ENCODE measurements around the gene CYP2C18.
"Not testable (repeated sequence)": the region's sequence is repeated elsewhere in the genome, so short reads cannot be mapped to it uniquely, and the experiment has no call there.

CYP2C18 gene

DNA sequence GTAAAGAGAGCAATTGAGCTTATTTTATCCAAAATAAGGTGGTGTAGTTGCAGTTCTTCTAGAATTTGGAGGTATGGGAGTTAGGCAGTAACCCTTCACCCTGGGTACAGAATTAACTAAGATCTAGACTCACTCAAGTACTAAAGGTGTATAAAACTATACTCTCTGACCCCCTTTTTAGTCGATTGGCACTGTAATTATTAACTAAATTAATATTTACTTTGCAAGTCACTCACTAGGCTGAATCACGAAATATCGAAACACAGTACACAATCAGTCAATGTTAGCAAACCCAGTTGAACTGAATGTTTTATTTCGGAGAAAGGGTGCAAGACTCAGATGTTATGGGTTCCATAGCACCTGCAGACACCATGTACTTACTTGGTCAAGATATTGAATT is 64.3 kb downstream of the CYP2C18 start:
- DNase-seq, result no peak

DNA sequence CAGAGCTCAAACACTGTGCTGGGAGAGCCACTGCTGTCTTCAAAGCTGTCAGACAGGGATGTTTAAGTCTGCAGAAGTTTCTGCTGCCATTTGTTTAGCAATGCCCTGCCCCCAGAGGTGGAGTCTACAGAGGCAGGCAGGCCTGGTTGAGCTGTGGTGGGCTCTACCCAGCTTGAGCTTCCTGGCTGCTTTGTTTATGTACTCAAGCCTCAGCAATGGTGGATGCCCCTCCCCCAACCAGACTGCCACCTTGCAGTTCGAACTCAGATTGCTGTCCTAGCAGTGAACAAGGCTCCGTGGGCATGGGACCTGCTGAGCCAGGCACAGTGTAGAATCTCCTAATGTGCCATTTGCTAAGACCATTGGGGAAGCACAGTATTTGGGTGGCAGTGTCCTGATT is 74.4 kb downstream of the CYP2C18 start:
- DNase-seq, result no peak

DNA sequence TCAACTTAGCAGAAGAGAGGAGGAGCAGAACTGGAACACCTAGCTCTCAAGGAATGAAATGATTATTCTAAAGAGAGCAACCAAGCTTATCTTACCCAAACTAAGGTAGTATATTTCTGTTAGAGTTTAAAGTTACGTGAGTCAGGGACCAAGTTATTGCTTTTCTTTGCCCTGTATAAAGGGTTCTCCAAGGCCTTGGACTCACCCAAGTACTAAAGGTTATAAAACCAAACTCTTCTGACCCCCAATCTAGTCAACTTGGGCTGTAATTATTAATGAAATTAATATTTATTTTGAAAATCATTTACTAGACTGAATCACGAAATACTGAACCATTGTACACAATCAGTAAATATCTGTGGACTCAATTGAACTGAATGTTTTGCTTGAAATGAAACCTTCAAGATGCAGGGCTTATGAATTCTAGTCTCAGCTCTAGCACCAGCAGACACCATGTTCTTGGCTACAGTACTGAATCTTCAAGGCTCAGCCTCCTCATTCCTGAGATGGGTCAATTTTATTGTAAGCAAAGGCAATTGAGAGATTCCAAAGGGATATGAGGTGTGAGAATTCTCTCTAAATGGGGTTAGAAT is 77.2 kb downstream of the CYP2C18 start:
- no peak for DNase-seq

DNA sequence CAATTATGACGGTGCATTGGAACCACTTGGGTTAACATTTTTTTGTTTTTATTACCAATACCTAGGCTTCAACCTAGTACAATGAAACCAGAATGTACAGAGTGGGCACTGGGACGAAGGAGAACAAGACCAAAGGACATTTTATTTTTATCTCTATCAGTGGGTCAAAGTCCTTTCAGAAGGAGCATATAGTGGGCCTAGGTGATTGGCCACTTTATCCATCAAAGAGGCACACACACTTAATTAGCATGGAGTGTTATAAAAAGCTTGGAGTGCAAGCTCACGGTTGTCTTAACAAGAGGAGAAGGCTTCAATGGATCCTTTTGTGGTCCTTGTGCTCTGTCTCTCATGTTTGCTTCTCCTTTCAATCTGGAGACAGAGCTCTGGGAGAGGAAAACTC is 78.9 kb downstream of the CYP2C18 start, which contains the start of gene CYP2C19:
Gene CYP2C19 (plus strand): TSS at position 289 of the 400 bp plus-strand sequence. CDS start 25 bp downstream, at position 314.
- no peak for DNase-seq

DNA sequence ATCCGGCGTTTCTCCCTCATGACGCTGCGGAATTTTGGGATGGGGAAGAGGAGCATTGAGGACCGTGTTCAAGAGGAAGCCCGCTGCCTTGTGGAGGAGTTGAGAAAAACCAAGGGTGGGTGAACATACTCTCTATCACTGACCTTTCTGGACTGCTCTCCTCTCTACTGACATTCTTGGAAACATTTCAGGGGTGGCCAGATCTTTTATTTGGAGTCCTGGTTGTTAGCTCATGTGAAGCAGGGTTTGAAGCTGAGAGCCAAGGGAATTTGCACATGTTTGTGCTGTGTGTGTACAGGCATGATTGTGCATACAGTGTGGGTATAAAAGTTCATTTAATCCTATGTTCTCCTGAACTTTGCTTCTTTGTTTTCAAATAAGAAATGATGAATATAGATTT is 91.9 kb downstream of the CYP2C18 start:
- DNase-seq, result not testable (repeated sequence)

DNA sequence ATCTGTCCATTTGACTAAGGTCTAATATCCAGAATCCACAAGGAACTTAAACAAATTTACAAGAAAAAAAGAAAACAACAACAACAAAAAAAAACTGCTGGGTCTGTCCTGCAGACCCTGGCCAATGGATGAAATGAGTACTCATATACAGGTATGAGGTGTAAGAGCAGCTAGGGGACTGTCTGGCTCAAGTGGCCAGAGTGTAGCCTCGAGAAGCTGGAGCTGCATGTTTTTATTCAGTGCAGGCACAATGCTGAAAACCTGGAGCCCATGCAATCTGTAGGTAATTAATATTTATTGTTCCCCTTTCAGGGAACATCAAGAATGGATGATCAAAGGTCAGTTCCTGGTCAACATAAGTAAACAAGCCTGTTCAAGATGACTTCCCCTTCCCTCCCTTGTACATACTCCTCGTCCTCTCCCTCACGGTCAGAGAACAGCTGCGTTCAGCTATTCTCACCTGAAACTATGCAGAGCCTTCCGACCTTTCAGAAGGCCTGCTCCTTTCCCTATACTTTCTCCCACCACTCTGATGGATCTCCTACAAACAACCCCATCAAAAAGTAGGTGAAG is 94.4 kb downstream of the CYP2C18 start:
- DNase-seq, result no peak

DNA sequence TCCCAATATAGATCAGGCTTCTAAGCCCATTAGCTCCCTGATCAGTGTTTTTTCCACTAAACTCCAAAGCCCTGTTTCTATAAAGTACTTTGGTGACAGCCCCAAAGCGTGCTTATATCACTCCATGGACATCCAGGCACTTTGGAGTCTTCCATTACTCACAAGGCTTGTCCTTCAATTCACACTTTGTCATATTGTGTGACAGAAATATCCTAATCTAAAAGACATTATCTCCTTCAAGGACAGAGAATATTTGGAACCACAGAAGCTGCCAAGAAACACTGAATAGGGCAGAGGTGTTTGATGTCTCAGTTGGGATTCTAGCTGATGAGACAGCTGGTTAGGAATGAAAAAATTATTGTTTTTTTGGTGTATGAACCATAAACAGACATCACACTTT is 97.3 kb downstream of the CYP2C18 start:
- DNase-seq, result no peak

DNA sequence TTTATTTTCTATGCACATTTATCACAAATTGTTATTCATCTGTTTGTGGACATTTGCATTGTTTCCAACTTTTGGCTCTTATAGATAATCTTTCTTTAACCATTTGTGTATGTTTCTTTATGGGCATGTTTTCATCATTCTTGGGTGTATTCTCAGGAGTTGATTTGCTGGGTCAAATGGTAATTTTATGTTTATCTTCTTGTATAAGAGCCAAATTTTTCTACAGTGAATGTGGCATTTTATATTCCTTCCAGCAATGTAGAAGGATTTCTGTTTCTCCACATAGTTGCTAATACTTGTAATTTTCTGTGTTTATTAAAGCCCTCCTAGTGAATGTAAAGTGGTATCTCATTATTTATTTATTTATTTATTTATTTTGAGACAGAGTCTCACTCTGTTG is 100.7 kb downstream of the CYP2C18 start:
- no peak for DNase-seq

DNA sequence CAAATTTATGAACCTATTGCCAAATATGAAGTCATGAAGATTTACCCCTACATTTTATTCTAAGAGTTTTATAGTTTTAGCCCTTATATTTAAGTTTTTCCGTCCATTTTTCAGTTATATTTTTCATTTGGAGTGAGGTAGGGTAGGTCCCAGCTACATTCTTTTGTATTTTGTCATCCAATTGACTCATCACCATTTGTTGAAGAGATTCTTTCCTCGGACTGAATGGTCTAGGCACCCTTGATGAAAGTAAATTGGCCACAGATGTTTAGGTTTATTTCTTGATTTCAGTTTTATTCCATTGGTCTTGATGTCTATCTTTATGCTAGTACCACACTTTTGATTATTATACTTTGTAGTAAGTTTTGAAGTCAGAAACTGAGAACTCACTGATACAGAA is 101.7 kb downstream of the CYP2C18 start:
- no peak for DNase-seq
